Body of pancreas (tissue), 4 donors: ENCODE data around the gene SPAG7. TPM values are rescaled to one million over a fixed set of nuclear protein-coding genes. Genes with fewer than 3 reads are reported as not detected.

Experiments used
- ATAC-seq: fragments of 150-250 bp; one replicate; pipeline ENCODE4 v1.9.1; 2016
- DNase-seq, 4 donors: peaks; one replicate each; pipeline ENCODE4 v3.0.0-alpha.2; 2019
- H3K27ac ChIP-seq, 4 donors: fragments of 200-600 bp; sonication (generic); 1 replicate in 3 of 4; 2 replicates in 1 of 4; pipeline versions ENCODE4 v1.5.1 to v1.6.1; 2016 to 2019; ENCODE audit warnings: mild to moderate bottlenecking in 1 of 4, mixed read lengths in 1 of 4, moderate library complexity in 1 of 4
- H3K27me3 ChIP-seq, 2 donors: fragments of 200-600 bp; sonication (generic); one replicate each; pipeline ENCODE4 v1.6.0; 2016; ENCODE audit warnings: mild to moderate bottlenecking in 1 of 2
- H3K36me3 ChIP-seq, 2 donors: fragments of 200-600 bp; sonication (generic); replicated peaks in 1 of 2; 2 replicates each; pipeline ENCODE4 v1.5.1; 2016; ENCODE audit warnings: low read depth in 2 of 2; ENCODE audit not compliant: insufficient read depth in 1 of 2
- H3K4me1 ChIP-seq: fragments of 200-600 bp; sonication (generic); one replicate; pipeline ENCODE4 v1.6.0; 2016
- H3K4me3 ChIP-seq, 2 donors: fragments of 200-600 bp; sonication (generic); 1 replicate in 1 of 2; 2 replicates in 1 of 2; pipeline ENCODE4 v1.5.1; 2016 to 2019
- H3K9me3 ChIP-seq, 3 donors: fragments of 200-600 bp; sonication (generic); 1 replicate in 2 of 3; 2 replicates in 1 of 3; pipeline ENCODE4 v1.5.1; 2016
- CTCF ChIP-seq, 7 experiments: fragments of 450-650 bp in 4 of 7; fragments of 200-600 bp in 3 of 7; sonication (generic) in 3 of 7; IDR thresholded peaks; one replicate each; pipeline ENCODE4 v1.5.1; 2016 to 2019; ENCODE audit warnings: antibody characterized with exemption in 7 of 7
- POLR2A ChIP-seq, 3 donors: fragments of 450-650 bp; IDR thresholded peaks; one replicate each; pipeline ENCODE4 v1.6.1; 2016; ENCODE audit warnings: antibody characterized with exemption in 3 of 3, mild to moderate bottlenecking in 2 of 3
- WGBS, 2 donors: methylation state at CpG; one replicate each; pipeline ENCODE4 v1.1.5; 2017; 5-methylcytosine and 5-hydroxymethylcytosine counted together
- intact Hi-C: fragments of 100-400 bp; cut with DNase I; formaldehyde crosslinking; loops from one replicate; pipeline ENCODE4 v1.15.1; 2023
- total RNA-seq, 2 donors: library from RNA; depleted of rRNA; stranded (reverse); fragments of >200 nt; gene quantifications; one replicate each; pipeline ENCODE4 v1.1.0, GENCODE V29; 2016

SPAG7 gene
- total RNA-seq, 2 donors from 2014 or later = 26.2 to 29.0 TPM

- Histone ChIP-seq H3K27me3 (no peaks in the 10 kb centered on the region), H3K4me3 (no peak overlapping the region), H3K27ac (no peak overlapping the region), H3K9me3 (no peaks in the 10 kb centered on the region), H3K4me1 (peaks cover 10% of the 10 kb centered on the region), H3K36me3 (peaks cover 0 to 4% of the 10 kb centered on the region in 2 donors)
- DNase-seq (no peak), ATAC-seq (no peak)
- TF ChIP-seq POLR2A (IDR thresholded peaks at IDR 0.05) = no peak
- TF ChIP-seq CTCF (IDR thresholded peaks at IDR 0.05) = no peak
- intact Hi-C loops = no loop called here
Measured at GRCh38 chr17:4978726-4979125, 11.1 kb upstream of the SPAG7 start.

- TF ChIP-seq CTCF (IDR thresholded peaks at IDR 0.05) = no peak
- no peak for TF ChIP-seq POLR2A (IDR thresholded peaks at IDR 0.05)
- no peak overlapping the region for H3K27ac ChIP-seq
- peaks cover 11% of the 10 kb centered on the region for H3K4me1 ChIP-seq
- intact Hi-C loops = no loop called here
- no peaks in the 10 kb centered on the region for H3K27me3 ChIP-seq
- no peaks in the 10 kb centered on the region for H3K9me3 ChIP-seq
- no peak overlapping the region for H3K4me3 ChIP-seq
- DNase-seq (no peak), ATAC-seq (no peak)
- 82 to 88% methylated on average over 9 of the region's 9 CpGs for WGBS, 2 donors
- H3K36me3 ChIP-seq = peaks cover 0 to 6% of the 10 kb centered on the region in 2 donors
Measured at GRCh38 chr17:4974115-4974670, 6.6 kb upstream of the SPAG7 start.

GRCh38 chr17:4973256-4974114, 5.9 kb upstream of the SPAG7 start:
- ATAC-seq = no peak
- H3K27me3 ChIP-seq = no peaks in the 10 kb centered on the region
- no peak overlapping the region for H3K4me3 ChIP-seq
- WGBS, 2 donors = 84 to 89% methylated on average over 10 of the region's 10 CpGs
- no peak for DNase-seq
- peaks cover 0 to 6% of the 10 kb centered on the region in 2 donors for H3K36me3 ChIP-seq
- no peak for TF ChIP-seq CTCF (IDR thresholded peaks at IDR 0.05)
- no peak for TF ChIP-seq POLR2A (IDR thresholded peaks at IDR 0.05)
- no peak overlapping the region for H3K27ac ChIP-seq
- H3K4me1 ChIP-seq = peaks cover 18% of the 10 kb centered on the region
- no peaks in the 10 kb centered on the region for H3K9me3 ChIP-seq
- intact Hi-C loops = no loop called here

- Histone ChIP-seq H3K36me3 (peaks cover 0 to 4% of the 10 kb centered on the region in 2 donors), H3K27me3 (no peaks in the 10 kb centered on the region), H3K9me3 (no peaks in the 10 kb centered on the region), H3K27ac (no peak overlapping the region), H3K4me3 (no peak overlapping the region), H3K4me1 (peaks cover 24% of the 10 kb centered on the region)
- DNase-seq (no peak), ATAC-seq (no peak)
- WGBS, 2 donors = 83 to 88% methylated on average over 12 of the region's 12 CpGs
- intact Hi-C loops = no loop called here
- no peak for TF ChIP-seq POLR2A (IDR thresholded peaks at IDR 0.05)
- TF ChIP-seq CTCF (IDR thresholded peaks at IDR 0.05) = no peak
Measured at GRCh38 chr17:4972752-4973151, 5.1 kb upstream of the SPAG7 start.
